Astrocyte of the hippocampus (primary cell): ENCODE data around the gene YIPF3.
"Not testable (repeated sequence)": the region's sequence is repeated elsewhere in the genome, so short reads cannot be mapped to it uniquely, and the experiment has no call there.

Experiments
- DNase-seq: peaks from one replicate; pipeline ENCODE4 v3.0.0; 2011; ENCODE audit warnings: low read depth, low spot score

The YIPF3 gene

DNA sequence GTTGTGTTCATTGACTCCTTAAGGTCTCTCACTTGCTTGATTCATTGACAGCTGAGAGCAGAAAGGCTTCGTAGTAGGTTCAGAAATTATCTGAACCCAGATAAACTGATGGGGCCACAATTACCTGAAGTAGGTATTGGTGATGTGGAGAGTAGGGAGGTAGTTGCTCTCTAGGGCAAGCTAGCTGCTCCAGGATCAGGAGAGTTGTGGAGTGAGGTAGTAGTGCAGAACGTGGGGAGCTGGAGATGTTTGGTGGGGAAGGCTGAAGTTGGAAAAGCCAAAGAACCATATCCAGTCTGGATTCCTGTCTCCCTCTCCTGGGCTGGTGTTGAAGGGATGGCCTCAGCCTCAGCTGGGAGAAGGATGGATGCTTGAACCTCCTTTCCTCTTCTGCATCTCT is 23.5 kb downstream of the YIPF3 start:
- DNase-seq = no peak

- DNase-seq = peak; percentile 59
Observed at GRCh38 chr6:43492673-43493072, 24.1 kb downstream of the YIPF3 start.

- peak; percentile 85 for DNase-seq
Observed at GRCh38 chr6:43491750-43492661, 24.7 kb downstream of the YIPF3 start.

- no peak for DNase-seq
Observed at GRCh38 chr6:43490523-43490939, 26.2 kb downstream of the YIPF3 start.

DNA sequence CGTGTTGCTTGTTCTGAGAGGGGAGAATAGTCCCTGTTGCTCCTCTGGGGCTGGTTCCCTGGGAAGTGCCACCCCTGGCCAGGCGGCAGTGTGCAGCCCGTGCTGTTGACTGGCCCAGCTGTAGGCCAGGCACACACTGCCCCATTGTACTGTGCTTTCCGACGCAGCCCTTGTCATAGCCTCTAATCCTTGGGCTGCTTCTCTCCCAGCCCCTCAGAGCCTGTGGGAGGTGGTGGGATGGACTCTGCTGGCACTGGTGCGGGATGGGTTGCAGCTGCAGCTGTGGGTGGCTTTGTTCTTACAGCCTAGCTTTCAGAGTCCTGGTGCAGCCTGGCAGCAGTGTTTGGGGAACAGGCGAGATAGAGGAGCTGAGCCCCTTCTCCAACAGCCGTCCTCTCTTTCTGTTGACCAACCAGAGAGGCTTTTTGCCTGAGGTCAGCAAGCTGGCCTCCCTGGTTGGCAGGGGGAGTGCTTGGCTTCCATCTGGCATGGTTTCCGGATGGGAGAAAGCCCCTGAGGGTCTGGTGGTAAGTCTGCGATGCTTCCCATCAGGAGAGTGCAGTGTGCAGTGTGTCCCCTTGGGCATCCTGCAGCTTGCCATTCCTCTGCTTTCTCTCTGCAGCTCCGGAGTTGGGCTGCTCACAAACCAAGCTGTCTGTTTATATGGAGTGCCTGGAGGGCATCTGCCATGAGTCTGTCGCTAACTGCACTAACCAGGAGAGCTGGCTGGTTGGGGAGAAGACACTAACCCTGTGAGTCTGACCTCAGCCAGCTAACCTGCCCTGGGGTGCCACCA is 27.3 kb downstream of the YIPF3 start:
- DNase-seq = no peak

DNA sequence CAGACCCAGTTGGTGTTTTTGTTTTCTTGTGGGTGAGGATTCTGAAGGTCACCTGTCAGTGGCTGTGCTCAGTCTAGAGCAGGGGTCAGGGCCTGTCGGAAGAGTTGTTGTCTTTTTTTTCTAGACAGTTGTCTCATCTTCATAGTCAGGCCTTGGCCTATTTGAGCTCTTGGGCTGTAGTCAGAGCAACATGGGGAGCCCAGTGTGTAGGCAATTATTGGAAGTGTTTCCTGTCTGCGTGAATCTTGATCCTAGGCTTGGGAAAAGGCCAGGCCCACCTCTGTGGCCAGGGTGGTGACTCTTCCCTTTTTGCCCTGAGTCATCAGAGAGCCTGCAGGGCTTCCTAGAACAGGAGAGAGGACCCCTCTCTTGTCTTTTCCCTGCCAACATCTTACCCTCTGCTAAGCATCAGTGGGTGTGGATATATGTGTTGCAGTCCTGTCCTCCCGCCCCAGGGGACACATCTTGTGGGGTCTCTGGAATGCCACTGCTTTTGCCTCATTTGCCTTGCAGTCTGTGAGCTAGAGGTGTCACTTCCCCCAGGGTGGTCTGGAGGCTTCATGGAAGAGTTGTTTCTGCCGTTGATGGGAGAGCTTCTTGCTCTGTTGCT is 28.0 kb downstream of the YIPF3 start:
- DNase-seq = no peak

DNA sequence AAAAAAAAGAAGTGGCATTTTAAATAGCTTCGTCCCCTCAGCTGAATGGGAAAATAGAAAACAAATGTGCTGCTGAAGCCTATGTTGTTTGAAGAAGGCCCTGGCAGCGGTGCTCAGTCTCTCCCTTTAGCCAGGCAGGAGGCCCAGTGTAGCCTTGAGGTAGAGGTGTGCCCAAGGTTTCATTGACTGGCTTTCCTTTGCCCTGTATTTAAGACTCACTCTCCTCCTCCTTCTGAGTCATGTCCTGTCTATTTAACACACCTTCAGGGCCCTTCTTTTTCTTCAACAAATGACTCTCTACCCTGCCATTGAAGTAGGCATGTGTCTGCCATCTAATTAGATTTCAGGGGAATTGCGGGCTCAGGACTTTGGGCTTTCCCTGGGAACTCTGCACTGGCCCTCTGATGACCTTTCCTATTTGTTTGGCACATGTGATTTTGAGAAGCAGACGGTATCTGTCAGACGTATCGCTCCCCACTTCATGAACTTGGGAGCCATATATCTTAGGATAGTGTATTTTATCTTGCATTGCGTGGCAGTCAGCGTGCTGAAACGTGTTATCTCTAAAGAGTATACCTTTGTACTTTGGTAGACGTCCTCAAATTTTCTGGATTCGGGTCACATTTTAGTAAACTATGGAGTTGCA is 35.0 kb downstream of the YIPF3 start:
- no peak for DNase-seq

GRCh38 chr6:43481075-43481474 is 35.7 kb downstream of the YIPF3 start:
- DNase-seq = no peak

- DNase-seq = no peak
Observed at GRCh38 chr6:43478008-43478372, 38.7 kb downstream of the YIPF3 start.

- peak; percentile 97 for DNase-seq
Observed at GRCh38 chr6:43477235-43478007, 39.3 kb downstream of the YIPF3 start, which contains the start of gene TJAP1. TJAP1 (plus strand) TSS chr6:43477570; CDS start chr6:43499002, 21,432 bp downstream.

DNA sequence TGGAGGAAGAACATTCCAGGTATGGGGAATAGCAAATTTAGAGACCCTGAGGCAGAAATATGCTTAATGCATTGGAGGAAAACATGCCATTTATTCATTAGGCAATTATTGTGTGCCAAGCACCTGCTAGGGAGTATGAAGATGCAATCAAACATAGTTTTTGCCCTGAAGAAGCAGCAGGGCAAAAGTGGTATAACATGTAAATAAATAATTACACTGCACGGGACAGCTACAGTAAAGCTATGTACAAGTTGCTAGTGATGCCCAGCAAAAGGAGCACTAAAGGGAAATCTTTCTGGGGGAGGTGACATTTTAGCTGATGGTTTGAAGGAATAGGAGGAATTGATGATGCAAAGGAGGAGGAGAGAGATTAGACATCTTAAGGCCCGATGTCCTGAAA is 40.0 kb downstream of the YIPF3 start:
- no peak for DNase-seq

GRCh38 chr6:43475516-43475915 is 41.2 kb downstream of the YIPF3 start:
- no peak for DNase-seq

DNA sequence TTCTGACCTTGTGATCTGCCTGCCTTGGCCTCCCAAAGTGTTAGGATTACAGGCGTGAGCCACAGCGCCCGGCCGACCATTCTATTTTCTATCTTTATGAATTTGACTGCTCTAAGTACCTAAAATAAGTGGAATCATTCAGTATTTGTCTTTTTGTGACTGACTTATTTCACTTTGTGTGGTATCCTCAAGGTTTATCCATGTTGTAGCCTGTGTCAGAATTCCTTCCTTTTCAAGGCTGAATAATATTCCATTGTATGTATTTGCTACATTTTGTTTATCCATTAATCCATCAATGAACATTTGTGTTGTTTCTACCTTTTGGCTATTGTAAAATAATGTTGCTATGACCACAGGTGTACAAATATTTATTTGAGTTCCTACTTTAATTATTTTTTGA is 44.2 kb downstream of the YIPF3 start:
- DNase-seq = no peak

GRCh38 chr6:43471399-43471798 is 45.3 kb downstream of the YIPF3 start:
- DNase-seq = no peak

- DNase-seq = no peak
Observed at GRCh38 chr6:43469947-43470346, 46.8 kb downstream of the YIPF3 start.

DNA sequence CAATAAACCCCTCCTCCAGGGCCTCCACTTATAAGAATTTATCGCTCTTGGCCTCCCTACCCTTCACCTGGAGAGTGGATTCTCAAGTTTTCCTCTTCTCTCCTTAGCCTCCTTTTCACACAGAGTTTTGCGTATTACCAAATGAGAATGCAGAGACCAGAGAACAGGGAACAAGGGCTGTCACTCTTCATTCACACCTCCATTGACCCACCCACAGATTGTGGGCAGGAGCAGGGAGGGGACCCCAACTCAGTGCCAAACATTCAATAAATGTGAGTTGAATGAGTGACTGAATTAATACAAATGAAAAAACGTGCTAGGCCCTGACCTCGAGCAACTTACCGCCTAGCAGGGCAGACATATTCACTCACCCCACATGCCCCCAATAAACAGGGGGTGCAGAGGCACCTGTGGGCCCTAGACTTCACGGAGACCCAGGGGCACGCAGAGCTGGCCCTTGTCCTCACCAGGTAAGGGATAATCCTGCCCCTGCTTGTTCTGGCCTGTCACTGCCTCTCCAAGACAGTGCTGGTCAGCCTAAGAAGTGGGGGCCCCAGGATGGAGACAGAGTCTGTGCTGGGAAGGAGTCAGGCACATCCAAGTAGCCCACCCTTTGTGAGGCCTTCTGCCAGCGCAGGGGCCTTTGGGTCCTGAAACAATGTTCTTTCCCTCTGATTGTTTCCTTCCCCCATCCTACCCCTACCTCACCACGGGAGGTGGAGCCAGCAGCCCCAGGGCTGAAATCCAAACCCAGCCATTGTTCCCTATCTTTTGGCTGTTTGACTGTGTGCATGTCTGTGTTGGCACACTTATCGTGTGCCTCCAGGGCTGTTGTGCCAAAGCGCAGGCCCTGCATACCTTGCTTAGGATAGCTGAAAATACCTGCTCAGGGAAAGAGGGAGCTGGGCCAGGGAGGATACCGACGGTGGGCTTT is 47.7 kb downstream of the YIPF3 start:
- DNase-seq = peak; percentile 25

- no peak for DNase-seq
Observed at GRCh38 chr6:43468240-43468639, 48.5 kb downstream of the YIPF3 start.

GRCh38 chr6:43467752-43468151 is 49.0 kb downstream of the YIPF3 start:
- no peak for DNase-seq

GRCh38 chr6:43467265-43467664 is 49.5 kb downstream of the YIPF3 start:
- DNase-seq = not testable (repeated sequence)

- no peak for DNase-seq
Observed at GRCh38 chr6:43465948-43466347, 50.8 kb downstream of the YIPF3 start.
